ENCODE results near the gene HES7.

DNA sequence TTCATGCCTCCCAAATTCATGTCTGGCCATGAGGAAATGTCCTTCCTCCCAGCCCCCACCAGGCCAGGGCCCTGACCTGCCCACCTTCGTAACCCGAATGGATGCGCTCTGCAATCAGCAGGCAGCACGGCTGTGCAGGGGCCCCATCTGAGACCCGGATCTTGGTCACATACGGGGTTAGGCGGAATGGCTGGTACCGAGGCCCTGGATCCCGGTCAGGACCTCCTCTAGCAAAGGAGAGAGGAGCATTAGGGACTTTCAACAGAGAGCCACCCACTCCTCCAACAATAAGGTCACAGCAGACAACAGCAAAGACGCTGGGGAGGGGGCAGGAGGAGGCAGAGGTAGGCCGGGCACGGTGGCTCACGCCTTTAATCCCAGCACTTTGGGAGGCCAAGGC is 24.7 kb upstream of the HES7 start:
- TF ChIP-seq CTCF (IDR thresholded peaks at IDR 0.05), result no peak
- TF ChIP-seq, protein P1, sequence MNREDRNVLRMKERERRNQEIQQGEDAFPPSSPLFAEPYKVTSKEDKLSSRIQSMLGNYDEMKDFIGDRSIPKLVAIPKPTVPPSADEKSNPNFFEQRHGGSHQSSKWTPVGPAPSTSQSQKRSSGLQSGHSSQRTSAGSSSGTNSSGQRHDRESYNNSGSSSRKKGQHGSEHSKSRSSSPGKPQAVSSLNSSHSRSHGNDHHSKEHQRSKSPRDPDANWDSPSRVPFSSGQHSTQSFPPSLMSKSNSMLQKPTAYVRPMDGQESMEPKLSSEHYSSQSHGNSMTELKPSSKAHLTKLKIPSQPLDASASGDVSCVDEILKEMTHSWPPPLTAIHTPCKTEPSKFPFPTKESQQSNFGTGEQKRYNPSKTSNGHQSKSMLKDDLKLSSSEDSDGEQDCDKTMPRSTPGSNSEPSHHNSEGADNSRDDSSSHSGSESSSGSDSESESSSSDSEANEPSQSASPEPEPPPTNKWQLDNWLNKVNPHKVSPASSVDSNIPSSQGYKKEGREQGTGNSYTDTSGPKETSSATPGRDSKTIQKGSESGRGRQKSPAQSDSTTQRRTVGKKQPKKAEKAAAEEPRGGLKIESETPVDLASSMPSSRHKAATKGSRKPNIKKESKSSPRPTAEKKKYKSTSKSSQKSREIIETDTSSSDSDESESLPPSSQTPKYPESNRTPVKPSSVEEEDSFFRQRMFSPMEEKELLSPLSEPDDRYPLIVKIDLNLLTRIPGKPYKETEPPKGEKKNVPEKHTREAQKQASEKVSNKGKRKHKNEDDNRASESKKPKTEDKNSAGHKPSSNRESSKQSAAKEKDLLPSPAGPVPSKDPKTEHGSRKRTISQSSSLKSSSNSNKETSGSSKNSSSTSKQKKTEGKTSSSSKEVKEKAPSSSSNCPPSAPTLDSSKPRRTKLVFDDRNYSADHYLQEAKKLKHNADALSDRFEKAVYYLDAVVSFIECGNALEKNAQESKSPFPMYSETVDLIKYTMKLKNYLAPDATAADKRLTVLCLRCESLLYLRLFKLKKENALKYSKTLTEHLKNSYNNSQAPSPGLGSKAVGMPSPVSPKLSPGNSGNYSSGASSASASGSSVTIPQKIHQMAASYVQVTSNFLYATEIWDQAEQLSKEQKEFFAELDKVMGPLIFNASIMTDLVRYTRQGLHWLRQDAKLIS (CRISPR knock-in tag; IDR thresholded peaks at IDR 0.05; ENCODE audit: borderline replicate concordance), result no peak
